Activated T-cell treated with anti-CD3 and anti-CD28 coated beads, Interleukin-2, amount 50 U/mL, for 72 hours (primary cell): Measurements from ENCODE around the gene STOX2. TPM values are rescaled to one million over a fixed set of nuclear protein-coding genes. Genes with fewer than 3 reads are reported as not detected.

Experiments
- ATAC-seq, 2 donors: fragments of 150-1000 bp; cut with Tn5 transposase; replicated peaks in 1 of 2; 2 replicates each; pipeline ENCODE4 v1.10.0; 2021; ENCODE audit warnings: moderate library complexity in 2 of 2, mild to moderate bottlenecking in 1 of 2
- DNase-seq, 2 donors: peaks; one replicate each; pipeline ENCODE4 v3.0.0; 2021 to 2022; ENCODE audit warnings: mixed read lengths in 1 of 2
- H3K27ac Mint-ChIP-seq: one replicate; pipeline ENCODE4 v1.8.0; 2022; ENCODE audit warnings: mild to moderate bottlenecking, moderate library complexity, mixed read lengths
- H3K27me3 Mint-ChIP-seq: one replicate; pipeline ENCODE4 v1.8.0; 2022; ENCODE audit warnings: low read depth, mixed read lengths
- H3K36me3 Mint-ChIP-seq, 2 donors: one replicate each; pipeline ENCODE4 v1.8.0; 2022; ENCODE audit warnings: mixed read lengths in 2 of 2, mild to moderate bottlenecking in 1 of 2; ENCODE audit not compliant: insufficient read depth in 2 of 2
- H3K4me1 Mint-ChIP-seq: one replicate; pipeline ENCODE4 v1.8.0; 2022; ENCODE audit warnings: low read depth, mixed read lengths
- H3K4me3 Mint-ChIP-seq, 2 donors: one replicate each; pipeline ENCODE4 v1.8.0; 2022; ENCODE audit warnings: mild to moderate bottlenecking in 2 of 2, mixed read lengths in 2 of 2, moderate library complexity in 2 of 2
- H3K9me3 Mint-ChIP-seq, 2 donors: one replicate each; pipeline ENCODE4 v1.8.0; 2022; ENCODE audit warnings: mixed read lengths in 2 of 2
- total RNA-seq, 2 donors: library from RNA; stranded (reverse); gene quantifications; one replicate each; pipeline ENCODE4 v1.2.3, GENCODE V29; 2022

The STOX2 gene
- total RNA-seq, 2 donors from 2014 or later = 0.19 TPM; not detected in 1

GRCh38 chr4:183961795-183962194 lies 56.7 kb downstream of the STOX2 start:
- H3K27ac Mint-ChIP-seq = no peak overlapping the region

GRCh38 chr4:183962419-183962818 lies 57.3 kb downstream of the STOX2 start:
- DNase-seq (no peak), ATAC-seq (no peak)
- H3K4me1 Mint-ChIP-seq = no peaks in the 10 kb centered on the region
- no peak overlapping the region for H3K27ac Mint-ChIP-seq
- peaks cover 21% of the 10 kb centered on the region for H3K27me3 Mint-ChIP-seq
- no peaks in the 10 kb centered on the region for H3K9me3 Mint-ChIP-seq
- no peaks in the 10 kb centered on the region for H3K36me3 Mint-ChIP-seq
- H3K4me3 Mint-ChIP-seq = no peak overlapping the region

More at GRCh38 chr4:183961795-183962194, 56.7 kb downstream of the STOX2 start:
- Mint-ChIP-seq H3K4me1 (no peaks in the 10 kb centered on the region), H3K9me3 (no peaks in the 10 kb centered on the region), H3K4me3 (no peak overlapping the region), H3K27me3 (peaks cover 16% of the 10 kb centered on the region), H3K36me3 (no peaks in the 10 kb centered on the region)
- DNase-seq = no peak
- no peak for ATAC-seq

- Mint-ChIP-seq H3K4me3 (no peak overlapping the region), H3K9me3 (no peaks in the 10 kb centered on the region), H3K27me3 (peaks cover 40% of the 10 kb centered on the region), H3K36me3 (no peaks in the 10 kb centered on the region), H3K4me1 (no peaks in the 10 kb centered on the region), H3K27ac (no peak overlapping the region)
- DNase-seq (no peak), ATAC-seq (no peak)
These were observed 61.3 kb downstream of the STOX2 start for GRCh38 chr4:183966371-183966770.

- DNase-seq = no peak
- Mint-ChIP-seq H3K4me1 (no peaks in the 10 kb centered on the region), H3K27me3 (peaks cover 45% of the 10 kb centered on the region), H3K36me3 (no peaks in the 10 kb centered on the region), H3K9me3 (no peaks in the 10 kb centered on the region), H3K27ac (no peak overlapping the region), H3K4me3 (no peak overlapping the region)
- ATAC-seq = no peak
These were observed 62.2 kb downstream of the STOX2 start for GRCh38 chr4:183967266-183967665.

GRCh38 chr4:183968502-183968901 lies 63.4 kb downstream of the STOX2 start:
- Mint-ChIP-seq H3K9me3 (peaks cover 0 to 4% of the 10 kb centered on the region in 2 donors), H3K4me1 (no peaks in the 10 kb centered on the region), H3K27ac (no peak overlapping the region), H3K4me3 (no peak overlapping the region), H3K36me3 (no peaks in the 10 kb centered on the region), H3K27me3 (peaks cover 45% of the 10 kb centered on the region)
- ATAC-seq (no peak), DNase-seq (no peak)

- Mint-ChIP-seq H3K36me3 (peaks cover 0 to under 1% of the 10 kb centered on the region in 2 donors), H3K4me3 (no peak overlapping the region), H3K27me3 (peaks cover 45% of the 10 kb centered on the region), H3K9me3 (peaks cover 0 to 4% of the 10 kb centered on the region in 2 donors), H3K4me1 (no peaks in the 10 kb centered on the region), H3K27ac (no peak overlapping the region)
- no peak for DNase-seq
- no peak for ATAC-seq
These were observed 63.8 kb downstream of the STOX2 start for GRCh38 chr4:183968931-183969330.

GRCh38 chr4:183969596-183969995 lies 64.5 kb downstream of the STOX2 start:
- no peaks in the 10 kb centered on the region for H3K4me1 Mint-ChIP-seq
- DNase-seq (no peak), ATAC-seq (no peak)
- H3K36me3 Mint-ChIP-seq = peaks cover 0 to 3% of the 10 kb centered on the region in 2 donors
- no peak overlapping the region for H3K27ac Mint-ChIP-seq
- H3K4me3 Mint-ChIP-seq = no peak overlapping the region
- peaks cover 3 to 7% of the 10 kb centered on the region in 2 donors for H3K9me3 Mint-ChIP-seq
- H3K27me3 Mint-ChIP-seq = peaks cover 45% of the 10 kb centered on the region

GRCh38 chr4:183971929-183972490 lies 66.9 kb downstream of the STOX2 start:
- ATAC-seq = no peak

GRCh38 chr4:183977707-183978106 lies 72.6 kb downstream of the STOX2 start:
- Mint-ChIP-seq H3K27ac (no peak overlapping the region), H3K4me3 (no peak overlapping the region)

More at GRCh38 chr4:183971929-183972490, 66.9 kb downstream of the STOX2 start:
- Mint-ChIP-seq H3K27ac (no peak overlapping the region), H3K27me3 (peaks cover 28% of the 10 kb centered on the region), H3K36me3 (peaks cover 0 to 3% of the 10 kb centered on the region in 2 donors), H3K9me3 (peaks cover 5 to 7% of the 10 kb centered on the region in 2 donors), H3K4me1 (no peaks in the 10 kb centered on the region), H3K4me3 (no peak overlapping the region)
- no peak for DNase-seq

GRCh38 chr4:183984566-183984965 lies 79.5 kb downstream of the STOX2 start:
- Mint-ChIP-seq H3K36me3 (no peaks in the 10 kb centered on the region), H3K27ac (no peak overlapping the region), H3K9me3 (no peaks in the 10 kb centered on the region), H3K4me1 (no peaks in the 10 kb centered on the region), H3K27me3 (no peaks in the 10 kb centered on the region), H3K4me3 (no peak overlapping the region)
- DNase-seq (no peak), ATAC-seq (no peak)

More at GRCh38 chr4:183977707-183978106, 72.6 kb downstream of the STOX2 start:
- no peaks in the 10 kb centered on the region for H3K27me3 Mint-ChIP-seq
- ATAC-seq (no peak), DNase-seq (no peak)
- H3K36me3 Mint-ChIP-seq = peaks cover 0 to 3% of the 10 kb centered on the region in 2 donors
- H3K9me3 Mint-ChIP-seq = peaks cover 6 to 9% of the 10 kb centered on the region in 2 donors
- H3K4me1 Mint-ChIP-seq = no peaks in the 10 kb centered on the region

- H3K4me1 Mint-ChIP-seq = no peaks in the 10 kb centered on the region
- no peak for ATAC-seq
- no peaks in the 10 kb centered on the region for H3K36me3 Mint-ChIP-seq
- no peak for DNase-seq
- H3K9me3 Mint-ChIP-seq = no peaks in the 10 kb centered on the region
- H3K27me3 Mint-ChIP-seq = peaks cover 6% of the 10 kb centered on the region
- no peak overlapping the region for H3K27ac Mint-ChIP-seq
- H3K4me3 Mint-ChIP-seq = no peak overlapping the region
These were observed 80.7 kb downstream of the STOX2 start for GRCh38 chr4:183985786-183986185.

GRCh38 chr4:183986291-183986970 lies 81.3 kb downstream of the STOX2 start:
- H3K36me3 Mint-ChIP-seq = no peaks in the 10 kb centered on the region
- ATAC-seq (no peak), DNase-seq (no peak)
- no peaks in the 10 kb centered on the region for H3K4me1 Mint-ChIP-seq
- H3K9me3 Mint-ChIP-seq = no peaks in the 10 kb centered on the region
- peaks cover 6% of the 10 kb centered on the region for H3K27me3 Mint-ChIP-seq
- no peak overlapping the region for H3K4me3 Mint-ChIP-seq
- H3K27ac Mint-ChIP-seq = no peak overlapping the region

- DNase-seq (no peak), ATAC-seq (no peak)
- Mint-ChIP-seq H3K36me3 (no peaks in the 10 kb centered on the region), H3K27ac (no peak overlapping the region), H3K4me1 (no peaks in the 10 kb centered on the region), H3K9me3 (no peaks in the 10 kb centered on the region), H3K27me3 (peaks cover 6% of the 10 kb centered on the region), H3K4me3 (no peak overlapping the region)
These were observed 82.2 kb downstream of the STOX2 start for GRCh38 chr4:183986971-183987946.
